ENCODE measurements around the gene STMND1.

Gene STMND1

GRCh38 chr6:17156112-17156921 lies 54.5 kb downstream of the STMND1 start:
- Histone ChIP-seq H3K23ac (ENCODE audit: low read length) (no peak overlapping the region), H3K18ac (ENCODE audit: low read length) (no peak overlapping the region), H4K8ac (ENCODE audit: low read depth, low read length) (no peak overlapping the region), H4K5ac (ENCODE audit: low read length) (no peak overlapping the region), H2AK5ac (ENCODE audit: low read length) (no peak overlapping the region), H3K56ac (ENCODE audit: low read length) (no peak overlapping the region), H3K4ac (ENCODE audit: low read depth, low read length) (no peak overlapping the region), H3K27ac (ENCODE audit: low read depth, low read length) (no peak overlapping the region), H3K4me1 (ENCODE audit: control insufficient read depth, low read depth, low read length) (no peaks in the 10 kb centered on the region), H3K36me3 (ENCODE audit: control insufficient read depth, insufficient read depth, low read length) (no peaks in the 10 kb centered on the region), H3K4me3 (ENCODE audit: low read length) (no peak overlapping the region), H3K79me1 (ENCODE audit: low read length) (no peaks in the 10 kb centered on the region), H2BK15ac (replicated peaks; ENCODE audit: low read depth) (no peak overlapping the region), H3K4me2 (ENCODE audit: low read length) (no peak overlapping the region), H3K27me3 (ENCODE audit: insufficient read depth, low read length, poor library complexity) (no peaks in the 10 kb centered on the region), H3K9ac (ENCODE audit: low read length) (no peak overlapping the region), H3K79me2 (ENCODE audit: control insufficient read depth, insufficient read depth, low read length) (no peaks in the 10 kb centered on the region), H2BK5ac (ENCODE audit: low read length) (no peak overlapping the region), H2BK120ac (ENCODE audit: low read depth, low read length) (no peak overlapping the region)
- peak; percentile 79 for DNase-seq
- no CpG with 5 or more reads among the region's 4 CpGs for WGBS (ENCODE audit: extremely low coverage, insufficient coverage, low lambda C conversion rate)

GRCh38 chr6:17156966-17157365 lies 55.1 kb downstream of the STMND1 start:
- Histone ChIP-seq H3K4me1 (ENCODE audit: control insufficient read depth, low read depth, low read length) (no peaks in the 10 kb centered on the region), H4K5ac (ENCODE audit: low read length) (no peak overlapping the region), H3K4me3 (ENCODE audit: low read length) (no peak overlapping the region), H3K36me3 (ENCODE audit: control insufficient read depth, insufficient read depth, low read length) (no peaks in the 10 kb centered on the region), H3K79me2 (ENCODE audit: control insufficient read depth, insufficient read depth, low read length) (no peaks in the 10 kb centered on the region), H2AK5ac (ENCODE audit: low read length) (no peak overlapping the region), H3K56ac (ENCODE audit: low read length) (no peak overlapping the region), H3K79me1 (ENCODE audit: low read length) (no peaks in the 10 kb centered on the region), H3K27ac (ENCODE audit: low read depth, low read length) (no peak overlapping the region), H2BK5ac (ENCODE audit: low read length) (no peak overlapping the region), H3K9ac (ENCODE audit: low read length) (no peak overlapping the region), H3K23ac (ENCODE audit: low read length) (no peak overlapping the region), H2BK120ac (ENCODE audit: low read depth, low read length) (no peak overlapping the region), H3K18ac (ENCODE audit: low read length) (no peak overlapping the region), H3K4me2 (ENCODE audit: low read length) (no peak overlapping the region), H4K8ac (ENCODE audit: low read depth, low read length) (no peak overlapping the region), H3K27me3 (ENCODE audit: insufficient read depth, low read length, poor library complexity) (no peaks in the 10 kb centered on the region), H2BK15ac (replicated peaks; ENCODE audit: low read depth) (no peak overlapping the region), H3K4ac (ENCODE audit: low read depth, low read length) (no peak overlapping the region)
- WGBS (ENCODE audit: extremely low coverage, insufficient coverage, low lambda C conversion rate) = no CpG with 5 or more reads among the region's 8 CpGs
- DNase-seq = no peak

GRCh38 chr6:17157617-17158016 lies 55.8 kb downstream of the STMND1 start:
- Histone ChIP-seq H3K4me3 (ENCODE audit: low read length) (no peak overlapping the region), H2BK15ac (replicated peaks; ENCODE audit: low read depth) (no peak overlapping the region), H3K27ac (ENCODE audit: low read depth, low read length) (no peak overlapping the region), H3K27me3 (ENCODE audit: insufficient read depth, low read length, poor library complexity) (no peaks in the 10 kb centered on the region), H4K8ac (ENCODE audit: low read depth, low read length) (no peak overlapping the region), H2BK120ac (ENCODE audit: low read depth, low read length) (no peak overlapping the region), H2AK5ac (ENCODE audit: low read length) (no peak overlapping the region), H3K79me2 (ENCODE audit: control insufficient read depth, insufficient read depth, low read length) (no peaks in the 10 kb centered on the region), H3K18ac (ENCODE audit: low read length) (no peak overlapping the region), H3K79me1 (ENCODE audit: low read length) (no peaks in the 10 kb centered on the region), H4K5ac (ENCODE audit: low read length) (no peak overlapping the region), H3K56ac (ENCODE audit: low read length) (no peak overlapping the region), H3K4me2 (ENCODE audit: low read length) (no peak overlapping the region), H3K4me1 (ENCODE audit: control insufficient read depth, low read depth, low read length) (no peaks in the 10 kb centered on the region), H3K23ac (ENCODE audit: low read length) (no peak overlapping the region), H3K36me3 (ENCODE audit: control insufficient read depth, insufficient read depth, low read length) (no peaks in the 10 kb centered on the region), H3K9ac (ENCODE audit: low read length) (no peak overlapping the region), H2BK5ac (ENCODE audit: low read length) (no peak overlapping the region), H3K4ac (ENCODE audit: low read depth, low read length) (no peak overlapping the region)
- DNase-seq = no peak
- no CpG with 5 or more reads among the region's 2 CpGs for WGBS (ENCODE audit: extremely low coverage, insufficient coverage, low lambda C conversion rate)

- Histone ChIP-seq H4K5ac (ENCODE audit: low read length) (no peak overlapping the region), H3K27ac (ENCODE audit: low read depth, low read length) (no peak overlapping the region), H2AK5ac (ENCODE audit: low read length) (no peak overlapping the region), H3K36me3 (ENCODE audit: control insufficient read depth, insufficient read depth, low read length) (no peaks in the 10 kb centered on the region), H3K56ac (ENCODE audit: low read length) (no peak overlapping the region), H2BK5ac (ENCODE audit: low read length) (no peak overlapping the region), H2BK120ac (ENCODE audit: low read depth, low read length) (no peak overlapping the region), H3K4ac (ENCODE audit: low read depth, low read length) (no peak overlapping the region), H3K4me2 (ENCODE audit: low read length) (no peak overlapping the region), H3K4me3 (ENCODE audit: low read length) (no peak overlapping the region), H3K27me3 (ENCODE audit: insufficient read depth, low read length, poor library complexity) (no peaks in the 10 kb centered on the region), H4K8ac (ENCODE audit: low read depth, low read length) (no peak overlapping the region), H3K79me1 (ENCODE audit: low read length) (no peaks in the 10 kb centered on the region), H2BK15ac (replicated peaks; ENCODE audit: low read depth) (no peak overlapping the region), H3K18ac (ENCODE audit: low read length) (no peak overlapping the region), H3K9ac (ENCODE audit: low read length) (no peak overlapping the region), H3K79me2 (ENCODE audit: control insufficient read depth, insufficient read depth, low read length) (no peaks in the 10 kb centered on the region), H3K4me1 (ENCODE audit: control insufficient read depth, low read depth, low read length) (no peaks in the 10 kb centered on the region), H3K23ac (ENCODE audit: low read length) (no peak overlapping the region)
- WGBS (ENCODE audit: extremely low coverage, insufficient coverage, low lambda C conversion rate) = no CpG with 5 or more reads among the region's 5 CpGs
- no peak for DNase-seq
These were observed 57.4 kb downstream of the STMND1 start for GRCh38 chr6:17159240-17159639.

- no peak overlapping the region for H2AK5ac ChIP-seq (ENCODE audit: low read length)
- H3K36me3 ChIP-seq (ENCODE audit: control insufficient read depth, insufficient read depth, low read length) = no peaks in the 10 kb centered on the region
- no CpG with 5 or more reads among the region's 2 CpGs for WGBS (ENCODE audit: extremely low coverage, insufficient coverage, low lambda C conversion rate)
These were observed 59.2 kb downstream of the STMND1 start for GRCh38 chr6:17161076-17161475.

GRCh38 chr6:17165383-17165782 lies 63.5 kb downstream of the STMND1 start:
- no peaks in the 10 kb centered on the region for H3K27me3 ChIP-seq (ENCODE audit: insufficient read depth, low read length, poor library complexity)
- no peak overlapping the region for H3K9ac ChIP-seq (ENCODE audit: low read length)
- no CpG with 5 or more reads among the region's 5 CpGs for WGBS (ENCODE audit: extremely low coverage, insufficient coverage, low lambda C conversion rate)
- no peaks in the 10 kb centered on the region for H3K36me3 ChIP-seq (ENCODE audit: control insufficient read depth, insufficient read depth, low read length)
- no peak overlapping the region for H3K4ac ChIP-seq (ENCODE audit: low read depth, low read length)
- no peak overlapping the region for H3K4me2 ChIP-seq (ENCODE audit: low read length)
- no peak overlapping the region for H2BK5ac ChIP-seq (ENCODE audit: low read length)
- H2BK120ac ChIP-seq (ENCODE audit: low read depth, low read length) = no peak overlapping the region
- H3K27ac ChIP-seq (ENCODE audit: low read depth, low read length) = no peak overlapping the region
- H3K18ac ChIP-seq (ENCODE audit: low read length) = no peak overlapping the region
- H3K56ac ChIP-seq (ENCODE audit: low read length) = no peak overlapping the region
- no peaks in the 10 kb centered on the region for H3K79me2 ChIP-seq (ENCODE audit: control insufficient read depth, insufficient read depth, low read length)
- no peak overlapping the region for H3K4me3 ChIP-seq (ENCODE audit: low read length)
- no peak overlapping the region for H4K5ac ChIP-seq (ENCODE audit: low read length)
- no peak overlapping the region for H2BK15ac ChIP-seq (replicated peaks; ENCODE audit: low read depth)
- no peaks in the 10 kb centered on the region for H3K79me1 ChIP-seq (ENCODE audit: low read length)
- no peak overlapping the region for H3K23ac ChIP-seq (ENCODE audit: low read length)
- H3K4me1 ChIP-seq (ENCODE audit: control insufficient read depth, low read depth, low read length) = no peaks in the 10 kb centered on the region
- H2AK5ac ChIP-seq (ENCODE audit: low read length) = no peak overlapping the region
- DNase-seq = no peak
- no peak overlapping the region for H4K8ac ChIP-seq (ENCODE audit: low read depth, low read length)

More at GRCh38 chr6:17161076-17161475, 59.2 kb downstream of the STMND1 start:
- H3K27ac ChIP-seq (ENCODE audit: low read depth, low read length) = no peak overlapping the region
- DNase-seq = no peak
- no peak overlapping the region for H2BK120ac ChIP-seq (ENCODE audit: low read depth, low read length)
- H2BK5ac ChIP-seq (ENCODE audit: low read length) = no peak overlapping the region
- no peak overlapping the region for H3K18ac ChIP-seq (ENCODE audit: low read length)
- no peak overlapping the region for H3K9ac ChIP-seq (ENCODE audit: low read length)
- no peaks in the 10 kb centered on the region for H3K79me1 ChIP-seq (ENCODE audit: low read length)
- H3K27me3 ChIP-seq (ENCODE audit: insufficient read depth, low read length, poor library complexity) = no peaks in the 10 kb centered on the region
- no peak overlapping the region for H3K4me2 ChIP-seq (ENCODE audit: low read length)
- no peak overlapping the region for H4K5ac ChIP-seq (ENCODE audit: low read length)
- H3K56ac ChIP-seq (ENCODE audit: low read length) = no peak overlapping the region
- H2BK15ac ChIP-seq (replicated peaks; ENCODE audit: low read depth) = no peak overlapping the region
- no peaks in the 10 kb centered on the region for H3K79me2 ChIP-seq (ENCODE audit: control insufficient read depth, insufficient read depth, low read length)
- no peak overlapping the region for H3K4me3 ChIP-seq (ENCODE audit: low read length)
- H4K8ac ChIP-seq (ENCODE audit: low read depth, low read length) = no peak overlapping the region
- no peaks in the 10 kb centered on the region for H3K4me1 ChIP-seq (ENCODE audit: control insufficient read depth, low read depth, low read length)
- H3K4ac ChIP-seq (ENCODE audit: low read depth, low read length) = no peak overlapping the region
- no peak overlapping the region for H3K23ac ChIP-seq (ENCODE audit: low read length)

Measured in mesendoderm (in vitro differentiated cells).